Lower lobe of right lung (tissue), 2 donors: ENCODE data around the gene SETD5. TPM values are rescaled to one million over a fixed set of nuclear protein-coding genes. Genes with fewer than 3 reads are reported as not detected.
A peak's percentile ranks its signal among the peaks of the same experiment; 100 is the strongest.

Source experiments
- ATAC-seq, 2 donors: fragments of 200-7000 bp; cut with Tn5 transposase; one replicate each; pipeline ENCODE4 v1.9.1; 2020 to 2022; ENCODE audit warnings: mild to moderate bottlenecking in 2 of 2, moderate library complexity in 2 of 2
- DNase-seq: peaks from one replicate; pipeline ENCODE4 v3.0.0-alpha.2; 2020
- H3K27ac ChIP-seq: fragments of 200-600 bp; one replicate; pipeline ENCODE4 v1.8.0; 2022
- H3K27me3 ChIP-seq: fragments of 200-600 bp; one replicate; pipeline ENCODE4 v1.8.0; 2022; ENCODE audit warnings: low read depth
- H3K36me3 ChIP-seq: fragments of 200-600 bp; one replicate; pipeline ENCODE4 v1.8.0; 2022; ENCODE audit warnings: mild to moderate bottlenecking
- H3K4me1 ChIP-seq: fragments of 200-600 bp; one replicate; pipeline ENCODE4 v1.8.0; 2022
- H3K4me3 ChIP-seq: fragments of 200-600 bp; one replicate; pipeline ENCODE4 v1.8.0; 2022; ENCODE audit warnings: mild to moderate bottlenecking
- H3K9me3 ChIP-seq: fragments of 200-600 bp; one replicate; pipeline ENCODE4 v1.8.0; 2022
- CTCF ChIP-seq: fragments of 200-600 bp; IDR thresholded peaks from one replicate; pipeline ENCODE4 v1.8.0; 2022; ENCODE audit warnings: antibody characterized with exemption, mild to moderate bottlenecking
- intact Hi-C: fragments of 100-400 bp; cut with DNase I; formaldehyde crosslinking; loops from one replicate; pipeline ENCODE4 v1.11.0; 2022
- total RNA-seq: library from RNA; stranded (reverse); fragmentation: NEBNext Ultra II Directional; extraction: Animal tissue kit (Norgen Biotek cat#: 25700); gene quantifications from one replicate; pipeline ENCODE4 v1.2.1, GENCODE V29; 2021
- donor health status: DM: no; HTN: yes; CAD: no; lungs with severe emphysema.

The SETD5 gene
- total RNA-seq, 1 donor from 2014 or later: 116 TPM

GRCh38 chr3:9390265-9390888 lies 7.0 kb upstream of the SETD5 start:
- no peaks in the 10 kb centered on the region for H3K9me3 ChIP-seq
- TF ChIP-seq CTCF: no peak
- H3K36me3 ChIP-seq: peaks cover 92% of the 10 kb centered on the region
- intact Hi-C loops: no loop called here
- no peak overlapping the region for H3K27ac ChIP-seq
- ATAC-seq (no peak), DNase-seq (no peak)
- H3K27me3 ChIP-seq: no peaks in the 10 kb centered on the region
- H3K4me3 ChIP-seq: no peak overlapping the region
- H3K4me1 ChIP-seq: peaks cover 45% of the 10 kb centered on the region

- H3K27me3 ChIP-seq: no peaks in the 10 kb centered on the region
- intact Hi-C loops: no loop called here
- peaks cover 49% of the 10 kb centered on the region for H3K4me1 ChIP-seq
- H3K27ac ChIP-seq: no peak overlapping the region
- peaks cover 77% of the 10 kb centered on the region for H3K36me3 ChIP-seq
- no peak overlapping the region for H3K4me3 ChIP-seq
- ATAC-seq (no peak), DNase-seq (no peak)
- H3K9me3 ChIP-seq: no peaks in the 10 kb centered on the region
- no peak for TF ChIP-seq CTCF
These were observed 5.4 kb upstream of the SETD5 start for GRCh38 chr3:9392041-9392440.

- peaks cover 69% of the 10 kb centered on the region for H3K4me1 ChIP-seq
- intact Hi-C loops: no loop called here
- ATAC-seq: no peak
These were observed 1.7 kb upstream of the SETD5 start for GRCh38 chr3:9395570-9396300.

GRCh38 chr3:9396301-9396631 lies 1.1 kb upstream of the SETD5 start:
- no peak for TF ChIP-seq CTCF
- DNase-seq (peak; percentile 94), ATAC-seq (peak; percentile 77 to 79)
- intact Hi-C loops: no loop called here
- Histone ChIP-seq H3K27ac (peak overlapping the region; percentile 98), H3K36me3 (peaks cover 34% of the 10 kb centered on the region), H3K9me3 (no peaks in the 10 kb centered on the region), H3K4me3 (peak overlapping the region; percentile 89), H3K27me3 (no peaks in the 10 kb centered on the region), H3K4me1 (peaks cover 70% of the 10 kb centered on the region)

More at GRCh38 chr3:9395570-9396300, 1.7 kb upstream of the SETD5 start:
- no peaks in the 10 kb centered on the region for H3K9me3 ChIP-seq
- DNase-seq: no peak
- peak overlapping the region; percentile 98 for H3K27ac ChIP-seq
- H3K27me3 ChIP-seq: no peaks in the 10 kb centered on the region
- TF ChIP-seq CTCF: no peak
- peaks cover 40% of the 10 kb centered on the region for H3K36me3 ChIP-seq
- H3K4me3 ChIP-seq: peak overlapping the region; percentile 89

- DNase-seq (peak; percentile 98), ATAC-seq (peak; percentile 90 to 93)
- H3K4me3 ChIP-seq: peak overlapping the region; percentile 89
- H3K36me3 ChIP-seq: peaks cover 29% of the 10 kb centered on the region
- TF ChIP-seq CTCF: no peak
- H3K9me3 ChIP-seq: no peaks in the 10 kb centered on the region
- H3K27ac ChIP-seq: peak overlapping the region; percentile 98
- peaks cover 70% of the 10 kb centered on the region for H3K4me1 ChIP-seq
- intact Hi-C loops: no loop called here
- H3K27me3 ChIP-seq: no peaks in the 10 kb centered on the region
These were observed 633 bp upstream of the SETD5 start for GRCh38 chr3:9396632-9397331.
